Measurements from ENCODE around the gene EVA1C. TPM values are rescaled to one million over a fixed set of nuclear protein-coding genes. Genes with fewer than 3 reads are reported as not detected.

Gene EVA1C
- total RNA-seq = 2.7 and 4.7 TPM in 2 replicates

GRCh38 chr21:32412162-32413014, at the start of gene EVA1C:
Gene EVA1C, plus strand, starts transcription at chr21:32412706. Its CDS starts 148 bp downstream, at chr21:32412854.

GRCh38 chr21:32392880-32393676, 19.4 kb upstream of the EVA1C start, which contains the start of gene URB1:
Gene URB1, minus strand, starts transcription at chr21:32393012. Its CDS starts 102 bp downstream, at chr21:32392910.

Other genes starting within 250 kb of the EVA1C start
- gene MIS18A, start 133.7 kb upstream of the EVA1C start, total RNA-seq = 16.5 TPM in 2 replicates
- gene MRAP, start 113.9 kb upstream of the EVA1C start, total RNA-seq = not detected in 2 replicates
- gene URB1, start 19.7 kb upstream of the EVA1C start, total RNA-seq = 15.3 and 15.8 TPM in 2 replicates
- not detected in 2 replicates for gene TCP10L, start 172.8 kb downstream of the EVA1C start, total RNA-seq
- 32.4 and 35.8 TPM in 2 replicates for gene CFAP298, start 199.7 kb downstream of the EVA1C start, total RNA-seq